H1 (cell line): ENCODE results near the gene TCIRG1. TPM values are rescaled to one million over a fixed set of nuclear protein-coding genes. Genes with fewer than 3 reads are reported as not detected.

ENCODE experiments used
- CTCF ChIA-PET: fragments of 300-600 bp; sonication (Branson Sonifier 250); formaldehyde crosslinking; loops from one replicate; lab custom pipeline; 2021; ENCODE audit not compliant: partially characterized antibody; lab: Charles Lee
- POLR2A ChIA-PET: fragments of 300-600 bp; sonication (Branson Sonifier 250); formaldehyde crosslinking; loops from one replicate; lab custom pipeline; 2021; ENCODE audit warnings: inconsistent platforms; ENCODE audit not compliant: partially characterized antibody; lab: Charles Lee
- DNase-seq, 2 experiments: peaks; one replicate each; pipeline versions ENCODE4 v3.0.0 to v3.0.0-alpha.2; 2010 to 2022; ENCODE audit warnings: low spot score in 2 of 2, low read depth in 1 of 2, mixed read lengths in 1 of 2
- FAIRE-seq: peaks from 2 replicates; lab custom pipeline; 2011; peaks lifted over from hg19 to GRCh38; lab: Jason Lieb, UNC
- H2AFZ ChIP-seq: 2 replicates; pipeline ENCODE4 v1.8.1; 2012; ENCODE audit warnings: low read length, inconsistent platforms
- H2AK5ac ChIP-seq: 2 replicates; pipeline ENCODE4 v1.6.1; 2013; ENCODE audit warnings: low read depth, low read length
- H2BK120ac ChIP-seq: replicated peaks from 2 replicates; pipeline ENCODE3; 2013; ENCODE audit warnings: low read depth, low read length, inconsistent platforms
- H2BK12ac ChIP-seq: 2 replicates; pipeline ENCODE4 v1.6.1; 2013; ENCODE audit warnings: low read depth, low read length
- H2BK15ac ChIP-seq: 2 replicates; pipeline ENCODE4 v1.6.1; 2013; ENCODE audit warnings: low read length
- H2BK20ac ChIP-seq: 2 replicates; pipeline ENCODE4 v1.6.1; 2013; ENCODE audit warnings: low read length
- H2BK5ac ChIP-seq: 2 replicates; pipeline ENCODE4 v1.6.1; 2013; ENCODE audit warnings: low read depth, low read length
- H3K14ac ChIP-seq: 2 replicates; pipeline ENCODE4 v1.6.1; 2013; ENCODE audit warnings: inconsistent platforms; ENCODE audit not compliant: insufficient read length
- H3K18ac ChIP-seq: 2 replicates; pipeline ENCODE4 v1.6.1; 2013; ENCODE audit warnings: low read length; ENCODE audit errors: extremely low read depth
- H3K23ac ChIP-seq: 2 replicates; pipeline ENCODE4 v1.6.1; 2013; ENCODE audit warnings: inconsistent platforms; ENCODE audit not compliant: insufficient read length
- H3K23me2 ChIP-seq: 2 replicates; pipeline ENCODE4 v1.6.1; 2013; ENCODE audit warnings: low read depth, low read length
- H3K27ac ChIP-seq: 2 replicates; pipeline ENCODE4 v1.6.1; 2011; ENCODE audit warnings: low read depth, low read length, inconsistent platforms
- H3K27me3 ChIP-seq, 4 experiments: replicated peaks in 1 of 4; 1 replicate in 1 of 4; 2 replicates in 3 of 4; pipeline versions ENCODE4 v1.6.1 to v1.8.1; 2011 to 2013; ENCODE audit warnings: low read length in 3 of 4, mild to moderate bottlenecking in 3 of 4, inconsistent platforms in 2 of 4, mixed read lengths in 2 of 4, moderate library complexity in 1 of 4; ENCODE audit not compliant: control insufficient read depth in 3 of 4, insufficient read depth in 3 of 4; ENCODE audit errors: extremely low read depth in 1 of 4
- H3K36me3 ChIP-seq, 4 experiments: 2 replicates each; pipeline versions ENCODE4 v1.6.1 to v1.8.1; 2011 to 2013; ENCODE audit warnings: mild to moderate bottlenecking in 4 of 4, low read length in 3 of 4, moderate library complexity in 2 of 4, control low read depth in 1 of 4, inconsistent platforms in 1 of 4; ENCODE audit not compliant: insufficient read depth in 4 of 4, control insufficient read depth in 2 of 4
- H3K4ac ChIP-seq: replicated peaks from 2 replicates; pipeline ENCODE3; 2013; ENCODE audit warnings: low read length, low read depth, mixed read lengths, inconsistent platforms; ENCODE audit not compliant: insufficient read length
- H3K4me1 ChIP-seq, 4 experiments: replicated peaks in 1 of 4; 1 replicate in 1 of 4; 2 replicates in 3 of 4; pipeline versions ENCODE4 v1.6.1 to v1.8.1; 2011 to 2013; ENCODE audit warnings: low read length in 3 of 4, inconsistent platforms in 2 of 4, mixed read lengths in 1 of 4; ENCODE audit not compliant: insufficient read depth in 4 of 4, control insufficient read depth in 3 of 4
- H3K4me2 ChIP-seq, 2 experiments: 2 replicates each; pipeline versions ENCODE4 v1.6.1 to v1.8.1; 2011 to 2013; ENCODE audit warnings: low read depth in 2 of 2, low read length in 2 of 2, control low read depth in 1 of 2, inconsistent platforms in 1 of 2, mild to moderate bottlenecking in 1 of 2; ENCODE audit not compliant: insufficient read depth in 1 of 2
- H3K4me3 ChIP-seq, 4 experiments: fragments of 200-600, 300-600 bp in 1 of 4; sonication (generic), shearing (Covaris generic), sonication (Bioruptor Twin) in 1 of 4; 2 replicates each; pipeline versions ENCODE4 v1.5.1 to v1.8.1; 2011 to 2016; ENCODE audit warnings: low read length in 4 of 4, low read depth in 3 of 4, control low read depth in 2 of 4, inconsistent platforms in 2 of 4, mild to moderate bottlenecking in 2 of 4, mixed read lengths in 1 of 4, moderate library complexity in 1 of 4; ENCODE audit not compliant: insufficient read depth in 2 of 4; ENCODE audit errors: extremely low read depth in 1 of 4
- H3K56ac ChIP-seq: replicated peaks from 2 replicates; pipeline ENCODE3; 2013; ENCODE audit warnings: low read depth, mild to moderate bottlenecking, mixed read lengths, low read length, inconsistent platforms; ENCODE audit not compliant: insufficient read length
- H3K79me1 ChIP-seq: 2 replicates; pipeline ENCODE4 v1.6.1; 2013; ENCODE audit warnings: low read depth, low read length, control low read depth
- H3K79me2 ChIP-seq, 2 experiments: 2 replicates each; pipeline versions ENCODE4 v1.6.1 to v1.8.1; 2012 to 2013; ENCODE audit warnings: low read length in 2 of 2, mild to moderate bottlenecking in 2 of 2, inconsistent platforms in 1 of 2; ENCODE audit not compliant: insufficient read depth in 2 of 2, control insufficient read depth in 1 of 2
- H3K9ac ChIP-seq, 4 experiments: replicated peaks in 1 of 4; 1 replicate in 1 of 4; 2 replicates in 3 of 4; pipeline versions ENCODE4 v1.6.1 to v1.8.1; 2011 to 2013; ENCODE audit warnings: low read depth in 3 of 4, low read length in 3 of 4, control low read depth in 2 of 4, mild to moderate bottlenecking in 2 of 4, moderate library complexity in 2 of 4, inconsistent platforms in 1 of 4; ENCODE audit errors: extremely low read depth in 1 of 4
- H3K9me3 ChIP-seq, 2 experiments: 2 replicates each; pipeline versions ENCODE4 v1.6.1 to v1.8.1; 2012 to 2013; ENCODE audit warnings: mild to moderate bottlenecking in 2 of 2, moderate library complexity in 2 of 2, control low read depth in 1 of 2, inconsistent platforms in 1 of 2, low read depth in 1 of 2, low read length in 1 of 2, mixed read lengths in 1 of 2; ENCODE audit not compliant: insufficient read depth in 2 of 2
- H4K20me1 ChIP-seq, 2 experiments: replicated peaks in 1 of 2; 2 replicates each; pipeline versions ENCODE3 to v1.8.1; 2011 to 2013; ENCODE audit warnings: inconsistent platforms in 2 of 2, low read length in 2 of 2, mild to moderate bottlenecking in 1 of 2; ENCODE audit not compliant: insufficient read depth in 2 of 2, control insufficient read depth in 1 of 2
- H4K5ac ChIP-seq: 2 replicates; pipeline ENCODE4 v1.6.1; 2013; ENCODE audit warnings: low read length, low read depth, mixed read lengths, inconsistent platforms; ENCODE audit not compliant: insufficient read length
- H4K8ac ChIP-seq: 2 replicates; pipeline ENCODE4 v1.8.0; 2013; ENCODE audit warnings: mild to moderate bottlenecking, moderate library complexity, low read length, inconsistent platforms; ENCODE audit not compliant: insufficient read depth; ENCODE audit errors: extremely low read depth
- H4K91ac ChIP-seq: replicated peaks from 2 replicates; pipeline ENCODE3; 2013; ENCODE audit warnings: low read length, mixed read lengths, inconsistent platforms; ENCODE audit not compliant: insufficient read length
- BCL11A ChIP-seq, 2 experiments: IDR thresholded peaks; one replicate each; pipeline ENCODE4 v1.6.1; 2011; ENCODE audit warnings: low read depth in 2 of 2, low read length in 2 of 2, mild to moderate bottlenecking in 2 of 2
- BRCA1 ChIP-seq: IDR thresholded peaks from 2 replicates; pipeline ENCODE4 v1.6.1; 2012; ENCODE audit warnings: low read depth, low read length, improper control_type of control experiment
- EZH2 ChIP-seq: fragments of 200-600 bp; sonication (generic); IDR thresholded peaks from 2 replicates; pipeline ENCODE4 v1.7.1; 2012; ENCODE audit warnings: low read depth, mild to moderate bottlenecking, moderate library complexity, low read length, inconsistent platforms; ENCODE audit not compliant: severe bottlenecking
- GABPA ChIP-seq: IDR thresholded peaks from 2 replicates; pipeline ENCODE4 v1.6.1; 2011; ENCODE audit warnings: mild to moderate bottlenecking, low read length, moderate library complexity, borderline replicate concordance; ENCODE audit not compliant: insufficient read depth
- HDAC6 ChIP-seq: IDR thresholded peaks from one replicate; pipeline ENCODE4 v1.7.1; 2012; ENCODE audit warnings: low read depth, mild to moderate bottlenecking, inconsistent platforms, low read length, moderate library complexity
- POLR2AphosphoS5 ChIP-seq: IDR thresholded peaks from 2 replicates; pipeline ENCODE4 v1.6.1; 2011; ENCODE audit warnings: low read depth, low read length
- RAD21 ChIP-seq, 2 experiments: IDR thresholded peaks in 1 of 2; conservative IDR thresholded peaks in 1 of 2; 2 replicates each; pipeline ENCODE4 v1.6.1; 2011; ENCODE audit warnings: low read depth in 2 of 2, low read length in 2 of 2, improper control_type of control experiment in 1 of 2, inconsistent platforms in 1 of 2, mild to moderate bottlenecking in 1 of 2, moderate library complexity in 1 of 2
- RBBP5 ChIP-seq: IDR thresholded peaks from 2 replicates; pipeline ENCODE4 v1.7.1; 2012; ENCODE audit warnings: low read depth, mild to moderate bottlenecking, inconsistent platforms, low read length, moderate library complexity, borderline replicate concordance
- SRF ChIP-seq: IDR thresholded peaks from 2 replicates; pipeline ENCODE4 v1.6.1; 2011; ENCODE audit warnings: mild to moderate bottlenecking, low read depth, low read length, moderate library complexity
- SUZ12 ChIP-seq: fragments of 200-600 bp; sonication (generic); IDR thresholded peaks from 2 replicates; pipeline ENCODE4 v1.6.1; 2012; ENCODE audit warnings: mild to moderate bottlenecking, inconsistent platforms, low read length, moderate library complexity, mixed read lengths
- TEAD4 ChIP-seq: IDR thresholded peaks from 2 replicates; pipeline ENCODE4 v1.6.1; 2012; ENCODE audit warnings: low read depth, low read length, inconsistent platforms, mixed read lengths
- YY1 ChIP-seq: IDR thresholded peaks from 2 replicates; pipeline ENCODE4 v1.6.1; 2011; ENCODE audit warnings: low read depth, mild to moderate bottlenecking, low read length
- WGBS, 2 experiments: shearing (Covaris generic) in 1 of 2; methylation state at CpG; one replicate each; pipeline versions ENCODE4 v1.1.6 to v1.1.7; 2013 to 2015; ENCODE audit warnings: low lambda C conversion rate in 2 of 2, mixed read lengths in 2 of 2, inconsistent platforms in 1 of 2, low coverage in 1 of 2, missing lambda C conversion rate in 1 of 2; ENCODE audit not compliant: insufficient replicate concordance in 2 of 2, insufficient coverage in 1 of 2, insufficient read length in 1 of 2; ENCODE audit errors: extremely low coverage in 1 of 2, missing lambda C conversion rate in 1 of 2; 5-methylcytosine and 5-hydroxymethylcytosine counted together
- polyA plus RNA-seq, 7 experiments: library from polyadenylated mRNA; depleted of rRNA in 3 of 7; stranded (reverse) in 5 of 7; unstranded in 2 of 7; fragments of >200 nt in 5 of 7; fragments of 200-250 nt in 2 of 7; gene quantifications; 1 replicate in 5 of 7; 2 replicates in 1 of 7; 4 replicates in 1 of 7; pipeline versions ENCODE4 v1.2.1 to v1.2.3, GENCODE V29; 2011 to 2013; ENCODE audit warnings: missing spikeins in 2 of 7, mixed read lengths in 2 of 7
- total RNA-seq: library from RNA; stranded (reverse); fragmentation: NEBNext Ultra II Directional; extraction: Animal tissue kit (Norgen Biotek cat#: 25700); gene quantifications from 2 replicates; pipeline ENCODE4 v1.2.1, GENCODE V29; 2021

TCIRG1 gene
- total and polyA plus RNA-seq, 2 of the 8 experiments (the other 6 are each of a cell fraction or from before 2014, with no cell fraction given), result 25.3 to 39.6 TPM

GRCh38 chr11:68092411-68092810 lies 53.6 kb downstream of the TCIRG1 start:
- FAIRE-seq (no peak), DNase-seq (peak in 1 of 2 experiments; percentile 13)
- no peak overlapping the region for H4K5ac ChIP-seq
- no peak overlapping the region for H3K14ac ChIP-seq
- no peaks in the 10 kb centered on the region for H3K4me1 ChIP-seq
- no peak overlapping the region for H4K91ac ChIP-seq
- ChIA-PET CTCF (no interaction called here), POLR2A (interaction anchor here (1.0 to 2.2 kb wide), 5 partner anchors 10 to 31 kb away, joined by 3 to 10 read pairs (median 7); no protein-coding TSS in a partner anchor)
- no peak overlapping the region for H3K18ac ChIP-seq
- H2AFZ ChIP-seq, result no peak overlapping the region
- H3K9me3 ChIP-seq, result no peaks in the 10 kb centered on the region
- H2BK20ac ChIP-seq, result no peak overlapping the region
- no peak overlapping the region for H3K27ac ChIP-seq
- no peak overlapping the region for H2BK12ac ChIP-seq
- H3K56ac ChIP-seq, result no peak overlapping the region
- no peaks in the 10 kb centered on the region for H3K27me3 ChIP-seq
- no peak overlapping the region for H4K8ac ChIP-seq
- H3K4me2 ChIP-seq, result no peak overlapping the region
- no peak overlapping the region for H3K23ac ChIP-seq
- 96% methylated on average over 2 of the region's 2 CpGs; no CpG with 5 or more reads in 1 of the 2 experiments for WGBS, 2 experiments
- H3K79me2 ChIP-seq, result peaks cover 4 to 84% of the 10 kb centered on the region in 2 experiments; a peak in 3 of 4 replicates
- H3K9ac ChIP-seq, result no peak overlapping the region
- TF ChIP-seq EZH2 (no peak), POLR2AphosphoS5 (no peak), TEAD4 (no peak), BCL11A (IDR thresholded peaks at IDR 0.05; ENCODE audit: low read depth in 2 of 2, low read length in 2 of 2) (no peak), BRCA1 (no peak), SUZ12 (no peak), RAD21 (IDR thresholded peaks at IDR 0.05 in 1 of 2, conservative IDR thresholded peaks at IDR 0.05 in 1 of 2; ENCODE audit: low read depth in 2 of 2, low read length in 2 of 2) (no peak), YY1 (no peak), HDAC6 (no peak), RBBP5 (no peak), GABPA (no peak), SRF (no peak)
- no peak overlapping the region for H3K4ac ChIP-seq
- H2BK15ac ChIP-seq, result no peak overlapping the region
- H3K23me2 ChIP-seq, result no peaks in the 10 kb centered on the region
- peaks cover 3% of the 10 kb centered on the region; the same call in 1 of the 2 replicates for H3K79me1 ChIP-seq
- no peak overlapping the region for H2BK120ac ChIP-seq
- no peak overlapping the region for H2AK5ac ChIP-seq
- peaks cover 0 to 22% (median 4%) of the 10 kb centered on the region in 4 experiments; a peak in 5 of 8 replicates for H3K36me3 ChIP-seq
- H4K20me1 ChIP-seq, result peaks cover 7 to 11% of the 10 kb centered on the region in 2 experiments
- H3K4me3 ChIP-seq, result no peak overlapping the region
- no peak overlapping the region for H2BK5ac ChIP-seq
